GM12874 (cell line): ENCODE measurements around the gene STUB1.

ENCODE experiments used
- CTCF ChIP-seq: IDR thresholded peaks from 2 replicates; pipeline ENCODE4 v1.5.1; 2011; ENCODE audit warnings: low read depth, mild to moderate bottlenecking, control low read depth, low read length, moderate library complexity; ENCODE audit not compliant: insufficient read depth

STUB1 gene

GRCh38 chr16:715477-716199, 35.4 kb downstream of the STUB1 start:
- TF ChIP-seq CTCF, result peak; percentile 13; the same call in 1 of the 2 replicates

- TF ChIP-seq CTCF, result no peak
Observed at GRCh38 chr16:716200-716568, 36.0 kb downstream of the STUB1 start.

GRCh38 chr16:716768-717325, 36.6 kb downstream of the STUB1 start:
- TF ChIP-seq CTCF, result no peak

- no peak for TF ChIP-seq CTCF
Observed at GRCh38 chr16:717450-718245, 37.4 kb downstream of the STUB1 start.

- TF ChIP-seq CTCF, result no peak
Observed at GRCh38 chr16:718389-718788, 38.2 kb downstream of the STUB1 start.

GRCh38 chr16:718922-719321, 38.7 kb downstream of the STUB1 start:
- TF ChIP-seq CTCF, result no peak

- peak; percentile 22; the same call in 1 of the 2 replicates for TF ChIP-seq CTCF
Observed at GRCh38 chr16:719815-720446, 39.7 kb downstream of the STUB1 start.
